Chondrocyte (in vitro differentiated cells): Measurements from ENCODE around the gene ENTREP1. TPM values are rescaled to one million over a fixed set of nuclear protein-coding genes. Genes with fewer than 3 reads are reported as not detected.

Source experiments
- DNase-seq: peaks from one replicate; pipeline ENCODE4 v3.0.0; 2021; ENCODE audit warnings: mixed read lengths, low spot score
- H3K27ac Mint-ChIP-seq: one replicate; pipeline ENCODE4 v1.8.0; 2021; ENCODE audit warnings: mild to moderate bottlenecking, moderate library complexity, mixed read lengths; ENCODE audit not compliant: unreplicated experiment
- H3K27me3 Mint-ChIP-seq: 2 replicates; pipeline ENCODE4 v1.8.0; 2021; ENCODE audit warnings: low read depth, mixed read lengths
- H3K36me3 Mint-ChIP-seq: 2 replicates; pipeline ENCODE4 v1.8.0; 2021; ENCODE audit warnings: low read depth, mixed read lengths
- H3K4me1 Mint-ChIP-seq: 2 replicates; pipeline ENCODE4 v1.8.0; 2021; ENCODE audit warnings: low read depth, mild to moderate bottlenecking, mixed read lengths
- H3K4me3 Mint-ChIP-seq: one replicate; pipeline ENCODE4 v1.8.0; 2021; ENCODE audit warnings: mild to moderate bottlenecking, moderate library complexity, mixed read lengths; ENCODE audit not compliant: unreplicated experiment
- H3K9me3 Mint-ChIP-seq: 2 replicates; pipeline ENCODE4 v1.8.0; 2021; ENCODE audit warnings: low read depth, mixed read lengths
- CTCF ChIP-seq: fragments of 200-600 bp; sonication (generic); IDR thresholded peaks from 2 replicates; pipeline ENCODE4 v1.5.0; 2021; ENCODE audit warnings: antibody characterized with exemption, mild to moderate bottlenecking, moderate library complexity
- total RNA-seq: library from RNA; stranded (reverse); gene quantifications from 3 replicates; pipeline ENCODE4 v1.2.1, GENCODE V29; 2021

The ENTREP1 gene
- total RNA-seq, 1 donor from 2014 or later: 3.6 TPM

GRCh38 chr9:69308206-69308931 lies 16.6 kb upstream of the ENTREP1 start:
- Mint-ChIP-seq H3K4me1 (peaks cover 27% of the 10 kb centered on the region), H3K27ac (peak overlapping the region; percentile 86), H3K4me3 (no peak overlapping the region), H3K9me3 (peaks cover under 1% of the 10 kb centered on the region), H3K27me3 (peaks cover 9% of the 10 kb centered on the region), H3K36me3 (peaks cover 4% of the 10 kb centered on the region)
- no peak for TF ChIP-seq CTCF
- no peak for DNase-seq

DNA sequence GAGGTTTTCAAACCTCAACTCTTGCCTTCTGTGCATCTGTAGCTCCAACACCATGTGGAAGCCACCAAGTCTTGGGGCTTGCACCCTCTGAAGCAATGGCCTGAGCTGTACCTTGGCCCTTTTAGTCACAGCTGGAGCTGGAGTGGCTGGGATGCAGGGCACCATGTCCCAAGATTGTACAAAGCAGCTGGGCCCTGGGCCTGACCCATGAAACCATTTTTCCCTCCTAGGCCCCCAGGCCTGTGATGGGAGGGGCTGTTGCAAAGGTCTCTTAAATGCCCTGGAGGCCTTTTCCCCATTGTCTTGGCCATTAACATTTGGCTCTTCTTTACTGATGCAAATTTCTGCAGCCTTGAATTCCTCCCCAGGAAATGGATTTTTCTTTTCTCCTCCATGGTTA lies 11.8 kb upstream of the ENTREP1 start:
- peaks cover 14% of the 10 kb centered on the region for H3K4me1 Mint-ChIP-seq
- H3K36me3 Mint-ChIP-seq: peaks cover 7% of the 10 kb centered on the region
- H3K4me3 Mint-ChIP-seq: no peak overlapping the region
- peaks cover 10% of the 10 kb centered on the region for H3K9me3 Mint-ChIP-seq
- H3K27me3 Mint-ChIP-seq: peaks cover 10% of the 10 kb centered on the region
- H3K27ac Mint-ChIP-seq: no peak overlapping the region
- no peak for TF ChIP-seq CTCF
- DNase-seq: no peak

GRCh38 chr9:69314547-69314946 lies 10.5 kb upstream of the ENTREP1 start:
- H3K9me3 Mint-ChIP-seq: peaks cover 10% of the 10 kb centered on the region
- H3K27ac Mint-ChIP-seq: no peak overlapping the region
- TF ChIP-seq CTCF: no peak
- peaks cover 12% of the 10 kb centered on the region for H3K27me3 Mint-ChIP-seq
- peaks cover 7% of the 10 kb centered on the region for H3K36me3 Mint-ChIP-seq
- no peak overlapping the region for H3K4me3 Mint-ChIP-seq
- DNase-seq: no peak
- peaks cover under 1% of the 10 kb centered on the region for H3K4me1 Mint-ChIP-seq

DNA sequence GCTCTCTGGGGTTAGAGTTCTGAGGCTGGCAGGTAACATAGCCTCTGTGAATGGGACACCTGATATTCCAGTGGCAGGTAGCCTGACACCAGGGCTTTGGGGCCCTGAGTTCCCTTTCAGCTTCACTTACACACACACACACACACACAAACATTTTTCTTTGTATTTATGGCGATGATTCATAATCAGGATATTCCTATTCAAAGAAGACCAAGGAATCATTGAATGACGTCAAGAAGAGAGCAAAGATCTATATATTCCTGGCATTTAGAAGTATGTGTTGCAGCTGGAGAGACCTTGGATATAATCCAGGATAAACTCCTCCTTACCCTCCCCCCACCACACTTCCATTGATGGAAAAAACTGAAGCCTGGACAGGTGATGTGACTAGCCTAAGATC lies 7.9 kb upstream of the ENTREP1 start:
- no peak overlapping the region for H3K4me3 Mint-ChIP-seq
- H3K27ac Mint-ChIP-seq: no peak overlapping the region
- peaks cover 10% of the 10 kb centered on the region for H3K9me3 Mint-ChIP-seq
- H3K36me3 Mint-ChIP-seq: peaks cover 6% of the 10 kb centered on the region
- H3K4me1 Mint-ChIP-seq: no peaks in the 10 kb centered on the region
- no peak for DNase-seq
- TF ChIP-seq CTCF: no peak
- H3K27me3 Mint-ChIP-seq: peaks cover 15% of the 10 kb centered on the region

DNA sequence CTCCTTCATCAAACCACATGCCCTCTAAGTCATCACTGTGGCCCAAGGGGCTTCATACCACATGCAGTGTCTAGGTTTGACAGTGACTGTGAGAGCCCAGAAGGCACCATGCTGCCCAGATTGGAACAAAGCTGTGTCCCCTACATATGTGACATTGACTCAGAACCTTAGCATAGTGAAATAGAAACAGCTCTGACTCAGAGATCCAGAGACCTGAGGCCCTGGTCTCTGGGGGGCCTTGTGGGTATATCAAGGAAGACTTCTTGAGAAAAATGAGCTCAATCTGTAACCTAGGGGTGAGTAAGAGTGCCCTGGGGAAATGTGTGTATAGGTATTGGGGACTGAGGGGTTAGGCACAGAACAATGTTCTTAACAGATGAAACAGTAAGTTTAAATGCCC lies 7.1 kb upstream of the ENTREP1 start:
- no peak overlapping the region for H3K27ac Mint-ChIP-seq
- DNase-seq: no peak
- peaks cover 12% of the 10 kb centered on the region for H3K27me3 Mint-ChIP-seq
- no peak for TF ChIP-seq CTCF
- peaks cover 4% of the 10 kb centered on the region for H3K4me1 Mint-ChIP-seq
- no peak overlapping the region for H3K4me3 Mint-ChIP-seq
- peaks cover 3% of the 10 kb centered on the region for H3K36me3 Mint-ChIP-seq
- peaks cover 10% of the 10 kb centered on the region for H3K9me3 Mint-ChIP-seq
